Measurements from ENCODE around the gene PRR29. TPM values are rescaled to one million over a fixed set of nuclear protein-coding genes. Genes with fewer than 3 reads are reported as not detected.

Gene PRR29
- total RNA-seq, 1 donor from 2014 or later: 0.14 TPM

- Mint-ChIP-seq H3K4me1 (ENCODE audit: low read depth) (peaks cover 33% of the 10 kb centered on the region), H3K27me3 (ENCODE audit: low read depth) (peaks cover 35% of the 10 kb centered on the region), H3K4me3 (ENCODE audit: low read depth) (no peak overlapping the region), H3K27ac (no peak overlapping the region), H3K36me3 (ENCODE audit: low read depth) (no peaks in the 10 kb centered on the region), H3K9me3 (no peaks in the 10 kb centered on the region)
- DNase-seq (ENCODE audit: low spot score): no peak
- intact Hi-C loops (cut with micrococcal nuclease): loop anchor here (5.0 to 10.0 kb wide), 2 partner anchors 34 to 149 kb away; partner anchors contain the start of gene SMARCD2
These were observed 4.7 kb upstream of the PRR29 start for GRCh38 chr17:63993368-63993985.

GRCh38 chr17:63995626-63996025, 2.5 kb upstream of the PRR29 start:
- intact Hi-C loops (cut with micrococcal nuclease): loop anchor here (10.0 kb wide), 1 partner anchor 151 kb away; the partner anchor contains the start of gene SMARCD2
- no peak for DNase-seq (ENCODE audit: low spot score)
- Mint-ChIP-seq H3K27me3 (ENCODE audit: low read depth) (peaks cover 35% of the 10 kb centered on the region), H3K27ac (no peak overlapping the region), H3K4me1 (ENCODE audit: low read depth) (peaks cover 35% of the 10 kb centered on the region), H3K9me3 (no peaks in the 10 kb centered on the region), H3K4me3 (ENCODE audit: low read depth) (no peak overlapping the region), H3K36me3 (ENCODE audit: low read depth) (no peaks in the 10 kb centered on the region)

GRCh38 chr17:63996430-63997182, 1.5 kb upstream of the PRR29 start:
- Mint-ChIP-seq H3K4me3 (ENCODE audit: low read depth) (no peak overlapping the region), H3K36me3 (ENCODE audit: low read depth) (no peaks in the 10 kb centered on the region), H3K9me3 (no peaks in the 10 kb centered on the region), H3K27me3 (ENCODE audit: low read depth) (peaks cover 34% of the 10 kb centered on the region), H3K4me1 (ENCODE audit: low read depth) (peaks cover 31% of the 10 kb centered on the region), H3K27ac (no peak overlapping the region)
- DNase-seq (ENCODE audit: low spot score): no peak
- intact Hi-C loops (cut with micrococcal nuclease): loop anchor here (10.0 kb wide), 1 partner anchor 152 kb away; the partner anchor contains the start of gene SMARCD2

GRCh38 chr17:63997341-63998048, 656 bp upstream of the PRR29 start:
- no peak for DNase-seq (ENCODE audit: low spot score)
- Mint-ChIP-seq H3K36me3 (ENCODE audit: low read depth) (no peaks in the 10 kb centered on the region), H3K4me3 (ENCODE audit: low read depth) (peak overlapping the region; percentile 85), H3K27me3 (ENCODE audit: low read depth) (peaks cover 26% of the 10 kb centered on the region), H3K9me3 (no peaks in the 10 kb centered on the region), H3K27ac (no peak overlapping the region), H3K4me1 (ENCODE audit: low read depth) (peaks cover 29% of the 10 kb centered on the region)
- intact Hi-C loops (cut with micrococcal nuclease): loop anchor here (2.0 to 10.0 kb wide), 2 partner anchors 19 to 153 kb away; partner anchors contain the start of gene SMARCD2

- Mint-ChIP-seq H3K4me3 (ENCODE audit: low read depth) (peak overlapping the region; percentile 83), H3K9me3 (no peaks in the 10 kb centered on the region), H3K27me3 (ENCODE audit: low read depth) (peaks cover 19% of the 10 kb centered on the region), H3K4me1 (ENCODE audit: low read depth) (peaks cover 21% of the 10 kb centered on the region), H3K36me3 (ENCODE audit: low read depth) (peaks cover 10% of the 10 kb centered on the region), H3K27ac (no peak overlapping the region)
- no peak for DNase-seq (ENCODE audit: low spot score)
- intact Hi-C loops (cut with micrococcal nuclease): loop anchor here (2.0 to 10.0 kb wide), 2 partner anchors 18 to 154 kb away; partner anchors contain the start of gene SMARCD2
These were observed 849 bp downstream of the PRR29 start for GRCh38 chr17:63998721-63999679.

- H3K27ac Mint-ChIP-seq: no peak overlapping the region
- peaks cover 20% of the 10 kb centered on the region for H3K4me1 Mint-ChIP-seq (ENCODE audit: low read depth)
- H3K36me3 Mint-ChIP-seq (ENCODE audit: low read depth): peaks cover 19% of the 10 kb centered on the region
- intact Hi-C loops (cut with micrococcal nuclease): loop anchor here (2.0 to 10.0 kb wide), 2 partner anchors 17 to 155 kb away; partner anchors contain the start of gene SMARCD2
- H3K27me3 Mint-ChIP-seq (ENCODE audit: low read depth): peaks cover 18% of the 10 kb centered on the region
- no peaks in the 10 kb centered on the region for H3K9me3 Mint-ChIP-seq
- no peak for DNase-seq (ENCODE audit: low spot score)
- H3K4me3 Mint-ChIP-seq (ENCODE audit: low read depth): peak overlapping the region; percentile 22
These were observed 1.8 kb downstream of the PRR29 start for GRCh38 chr17:63999680-64000531.

GRCh38 chr17:64001091-64001579, 3.0 kb downstream of the PRR29 start:
- Mint-ChIP-seq H3K9me3 (no peaks in the 10 kb centered on the region), H3K4me1 (ENCODE audit: low read depth) (peaks cover 16% of the 10 kb centered on the region), H3K36me3 (ENCODE audit: low read depth) (peaks cover 28% of the 10 kb centered on the region), H3K4me3 (ENCODE audit: low read depth) (no peak overlapping the region), H3K27ac (no peak overlapping the region), H3K27me3 (ENCODE audit: low read depth) (peaks cover 12% of the 10 kb centered on the region)
- intact Hi-C loops (cut with micrococcal nuclease): no loop called here
- DNase-seq (ENCODE audit: low spot score): no peak

GRCh38 chr17:64001763-64002529, 3.8 kb downstream of the PRR29 start:
- intact Hi-C loops (cut with micrococcal nuclease): no loop called here
- H3K27me3 Mint-ChIP-seq (ENCODE audit: low read depth): peaks cover 8% of the 10 kb centered on the region
- DNase-seq (ENCODE audit: low spot score): no peak
- no peak overlapping the region for H3K4me3 Mint-ChIP-seq (ENCODE audit: low read depth)
- peaks cover 16% of the 10 kb centered on the region for H3K4me1 Mint-ChIP-seq (ENCODE audit: low read depth)
- H3K36me3 Mint-ChIP-seq (ENCODE audit: low read depth): peaks cover 28% of the 10 kb centered on the region
- H3K27ac Mint-ChIP-seq: no peak overlapping the region
- no peaks in the 10 kb centered on the region for H3K9me3 Mint-ChIP-seq

- intact Hi-C loops (cut with micrococcal nuclease): no loop called here
- H3K36me3 Mint-ChIP-seq (ENCODE audit: low read depth): peaks cover 30% of the 10 kb centered on the region
- no peak overlapping the region for H3K4me3 Mint-ChIP-seq (ENCODE audit: low read depth)
- no peak for DNase-seq (ENCODE audit: low spot score)
- H3K27me3 Mint-ChIP-seq (ENCODE audit: low read depth): peaks cover under 1% of the 10 kb centered on the region
- no peak overlapping the region for H3K27ac Mint-ChIP-seq
- H3K9me3 Mint-ChIP-seq: no peaks in the 10 kb centered on the region
- H3K4me1 Mint-ChIP-seq (ENCODE audit: low read depth): peaks cover 15% of the 10 kb centered on the region
These were observed 4.7 kb downstream of the PRR29 start for GRCh38 chr17:64002658-64003525.

GRCh38 chr17:64003526-64004121, 5.5 kb downstream of the PRR29 start:
- Mint-ChIP-seq H3K36me3 (ENCODE audit: low read depth) (peaks cover 32% of the 10 kb centered on the region), H3K4me3 (ENCODE audit: low read depth) (no peak overlapping the region), H3K4me1 (ENCODE audit: low read depth) (peaks cover 13% of the 10 kb centered on the region), H3K27me3 (ENCODE audit: low read depth) (no peaks in the 10 kb centered on the region), H3K9me3 (no peaks in the 10 kb centered on the region), H3K27ac (no peak overlapping the region)
- no peak for DNase-seq (ENCODE audit: low spot score)
- intact Hi-C loops (cut with micrococcal nuclease): no loop called here

Measured in activated T-helper 2 cell treated with anti-CD3 and anti-CD28 coated beads, Interferon-gamma antibody, Interleukin-2, Interleukin-4, amounts not matched to agents 10 μg/mL and 5 μg/mL and 100 μg/mL, durations not matched to agents 14 hours and 24 hours and 36 hours (primary cell).